H1 (cell line): ENCODE data around the gene MIXL1. TPM values are rescaled to one million over a fixed set of nuclear protein-coding genes. Genes with fewer than 3 reads are reported as not detected.

Source experiments
- CTCF ChIA-PET: fragments of 300-600 bp; sonication (Branson Sonifier 250); formaldehyde crosslinking; loops from one replicate; lab custom pipeline; 2021; ENCODE audit not compliant: partially characterized antibody; lab: Charles Lee
- POLR2A ChIA-PET: fragments of 300-600 bp; sonication (Branson Sonifier 250); formaldehyde crosslinking; loops from one replicate; lab custom pipeline; 2021; ENCODE audit warnings: inconsistent platforms; ENCODE audit not compliant: partially characterized antibody; lab: Charles Lee
- DNase-seq, 2 experiments: peaks; one replicate each; pipeline versions ENCODE4 v3.0.0 to v3.0.0-alpha.2; 2010 to 2022; ENCODE audit warnings: low spot score in 2 of 2, low read depth in 1 of 2, mixed read lengths in 1 of 2
- FAIRE-seq: peaks from 2 replicates; lab custom pipeline; 2011; peaks lifted over from hg19 to GRCh38; lab: Jason Lieb, UNC
- H2AFZ ChIP-seq: 2 replicates; pipeline ENCODE4 v1.8.1; 2012; ENCODE audit warnings: low read length, inconsistent platforms
- H2AK5ac ChIP-seq: 2 replicates; pipeline ENCODE4 v1.6.1; 2013; ENCODE audit warnings: low read depth, low read length
- H2BK120ac ChIP-seq: replicated peaks from 2 replicates; pipeline ENCODE3; 2013; ENCODE audit warnings: low read depth, low read length, inconsistent platforms
- H2BK12ac ChIP-seq: 2 replicates; pipeline ENCODE4 v1.6.1; 2013; ENCODE audit warnings: low read depth, low read length
- H2BK15ac ChIP-seq: 2 replicates; pipeline ENCODE4 v1.6.1; 2013; ENCODE audit warnings: low read length
- H2BK20ac ChIP-seq: 2 replicates; pipeline ENCODE4 v1.6.1; 2013; ENCODE audit warnings: low read length
- H2BK5ac ChIP-seq: 2 replicates; pipeline ENCODE4 v1.6.1; 2013; ENCODE audit warnings: low read depth, low read length
- H3K14ac ChIP-seq: 2 replicates; pipeline ENCODE4 v1.6.1; 2013; ENCODE audit warnings: inconsistent platforms; ENCODE audit not compliant: insufficient read length
- H3K18ac ChIP-seq: 2 replicates; pipeline ENCODE4 v1.6.1; 2013; ENCODE audit warnings: low read length; ENCODE audit errors: extremely low read depth
- H3K23ac ChIP-seq: 2 replicates; pipeline ENCODE4 v1.6.1; 2013; ENCODE audit warnings: inconsistent platforms; ENCODE audit not compliant: insufficient read length
- H3K23me2 ChIP-seq: 2 replicates; pipeline ENCODE4 v1.6.1; 2013; ENCODE audit warnings: low read depth, low read length
- H3K27ac ChIP-seq: 2 replicates; pipeline ENCODE4 v1.6.1; 2011; ENCODE audit warnings: low read depth, low read length, inconsistent platforms
- H3K27me3 ChIP-seq, 4 experiments: replicated peaks in 1 of 4; 1 replicate in 1 of 4; 2 replicates in 3 of 4; pipeline versions ENCODE4 v1.6.1 to v1.8.1; 2011 to 2013; ENCODE audit warnings: low read length in 3 of 4, mild to moderate bottlenecking in 3 of 4, inconsistent platforms in 2 of 4, mixed read lengths in 2 of 4, moderate library complexity in 1 of 4; ENCODE audit not compliant: control insufficient read depth in 3 of 4, insufficient read depth in 3 of 4; ENCODE audit errors: extremely low read depth in 1 of 4
- H3K36me3 ChIP-seq, 4 experiments: 2 replicates each; pipeline versions ENCODE4 v1.6.1 to v1.8.1; 2011 to 2013; ENCODE audit warnings: mild to moderate bottlenecking in 4 of 4, low read length in 3 of 4, moderate library complexity in 2 of 4, control low read depth in 1 of 4, inconsistent platforms in 1 of 4; ENCODE audit not compliant: insufficient read depth in 4 of 4, control insufficient read depth in 2 of 4
- H3K4ac ChIP-seq: replicated peaks from 2 replicates; pipeline ENCODE3; 2013; ENCODE audit warnings: low read length, low read depth, mixed read lengths, inconsistent platforms; ENCODE audit not compliant: insufficient read length
- H3K4me1 ChIP-seq, 4 experiments: replicated peaks in 1 of 4; 1 replicate in 1 of 4; 2 replicates in 3 of 4; pipeline versions ENCODE4 v1.6.1 to v1.8.1; 2011 to 2013; ENCODE audit warnings: low read length in 3 of 4, inconsistent platforms in 2 of 4, mixed read lengths in 1 of 4; ENCODE audit not compliant: insufficient read depth in 4 of 4, control insufficient read depth in 3 of 4
- H3K4me2 ChIP-seq, 2 experiments: 2 replicates each; pipeline versions ENCODE4 v1.6.1 to v1.8.1; 2011 to 2013; ENCODE audit warnings: low read depth in 2 of 2, low read length in 2 of 2, control low read depth in 1 of 2, inconsistent platforms in 1 of 2, mild to moderate bottlenecking in 1 of 2; ENCODE audit not compliant: insufficient read depth in 1 of 2
- H3K4me3 ChIP-seq, 4 experiments: fragments of 200-600, 300-600 bp in 1 of 4; sonication (generic), shearing (Covaris generic), sonication (Bioruptor Twin) in 1 of 4; 2 replicates each; pipeline versions ENCODE4 v1.5.1 to v1.8.1; 2011 to 2016; ENCODE audit warnings: low read length in 4 of 4, low read depth in 3 of 4, control low read depth in 2 of 4, inconsistent platforms in 2 of 4, mild to moderate bottlenecking in 2 of 4, mixed read lengths in 1 of 4, moderate library complexity in 1 of 4; ENCODE audit not compliant: insufficient read depth in 2 of 4; ENCODE audit errors: extremely low read depth in 1 of 4
- H3K56ac ChIP-seq: replicated peaks from 2 replicates; pipeline ENCODE3; 2013; ENCODE audit warnings: low read depth, mild to moderate bottlenecking, mixed read lengths, low read length, inconsistent platforms; ENCODE audit not compliant: insufficient read length
- H3K79me1 ChIP-seq: 2 replicates; pipeline ENCODE4 v1.6.1; 2013; ENCODE audit warnings: low read depth, low read length, control low read depth
- H3K79me2 ChIP-seq, 2 experiments: 2 replicates each; pipeline versions ENCODE4 v1.6.1 to v1.8.1; 2012 to 2013; ENCODE audit warnings: low read length in 2 of 2, mild to moderate bottlenecking in 2 of 2, inconsistent platforms in 1 of 2; ENCODE audit not compliant: insufficient read depth in 2 of 2, control insufficient read depth in 1 of 2
- H3K9ac ChIP-seq, 4 experiments: replicated peaks in 1 of 4; 1 replicate in 1 of 4; 2 replicates in 3 of 4; pipeline versions ENCODE4 v1.6.1 to v1.8.1; 2011 to 2013; ENCODE audit warnings: low read depth in 3 of 4, low read length in 3 of 4, control low read depth in 2 of 4, mild to moderate bottlenecking in 2 of 4, moderate library complexity in 2 of 4, inconsistent platforms in 1 of 4; ENCODE audit errors: extremely low read depth in 1 of 4
- H3K9me3 ChIP-seq, 2 experiments: 2 replicates each; pipeline versions ENCODE4 v1.6.1 to v1.8.1; 2012 to 2013; ENCODE audit warnings: mild to moderate bottlenecking in 2 of 2, moderate library complexity in 2 of 2, control low read depth in 1 of 2, inconsistent platforms in 1 of 2, low read depth in 1 of 2, low read length in 1 of 2, mixed read lengths in 1 of 2; ENCODE audit not compliant: insufficient read depth in 2 of 2
- H4K20me1 ChIP-seq, 2 experiments: replicated peaks in 1 of 2; 2 replicates each; pipeline versions ENCODE3 to v1.8.1; 2011 to 2013; ENCODE audit warnings: inconsistent platforms in 2 of 2, low read length in 2 of 2, mild to moderate bottlenecking in 1 of 2; ENCODE audit not compliant: insufficient read depth in 2 of 2, control insufficient read depth in 1 of 2
- H4K5ac ChIP-seq: 2 replicates; pipeline ENCODE4 v1.6.1; 2013; ENCODE audit warnings: low read length, low read depth, mixed read lengths, inconsistent platforms; ENCODE audit not compliant: insufficient read length
- H4K8ac ChIP-seq: 2 replicates; pipeline ENCODE4 v1.8.0; 2013; ENCODE audit warnings: mild to moderate bottlenecking, moderate library complexity, low read length, inconsistent platforms; ENCODE audit not compliant: insufficient read depth; ENCODE audit errors: extremely low read depth
- H4K91ac ChIP-seq: replicated peaks from 2 replicates; pipeline ENCODE3; 2013; ENCODE audit warnings: low read length, mixed read lengths, inconsistent platforms; ENCODE audit not compliant: insufficient read length
- HDAC2 ChIP-seq, 2 experiments: fragments of 300-600 bp in 1 of 2; sonication (generic) in 1 of 2; IDR thresholded peaks; 2 replicates each; pipeline ENCODE4 v1.6.1; 2011 to 2012; ENCODE audit warnings: low read depth in 2 of 2, low read length in 2 of 2, mild to moderate bottlenecking in 2 of 2, moderate library complexity in 2 of 2, borderline replicate concordance in 1 of 2, inconsistent platforms in 1 of 2
- NANOG ChIP-seq: IDR thresholded peaks from 2 replicates; pipeline ENCODE4 v1.6.1; 2011; ENCODE audit warnings: low read length, low read depth, mild to moderate bottlenecking, inconsistent platforms; ENCODE audit not compliant: insufficient read depth, poor library complexity, severe bottlenecking
- NRF1 ChIP-seq: IDR thresholded peaks from 2 replicates; pipeline ENCODE4 v1.6.1; 2011; ENCODE audit warnings: mild to moderate bottlenecking, low read depth, low read length, improper control_type of control experiment
- POU5F1 ChIP-seq: IDR thresholded peaks from 2 replicates; pipeline ENCODE4 v1.6.1; 2011; ENCODE audit warnings: low read depth, mild to moderate bottlenecking, low read length, moderate library complexity
- RBBP5 ChIP-seq: IDR thresholded peaks from 2 replicates; pipeline ENCODE4 v1.7.1; 2012; ENCODE audit warnings: low read depth, mild to moderate bottlenecking, inconsistent platforms, low read length, moderate library complexity, borderline replicate concordance
- RFX5 ChIP-seq: IDR thresholded peaks from 2 replicates; pipeline ENCODE4 v1.6.1; 2011; ENCODE audit warnings: low read depth, low read length, improper control_type of control experiment, borderline replicate concordance
- SIN3A ChIP-seq, 2 experiments: IDR thresholded peaks in 1 of 2; conservative IDR thresholded peaks in 1 of 2; 2 replicates each; pipeline ENCODE4 v1.6.1; 2011 to 2012; ENCODE audit warnings: low read length in 2 of 2, improper control_type of control experiment in 1 of 2, low read depth in 1 of 2, mild to moderate bottlenecking in 1 of 2
- TAF7 ChIP-seq: optimal IDR thresholded peaks from 2 replicates; pipeline ENCODE3; 2011; ENCODE audit warnings: low read depth, mild to moderate bottlenecking, inconsistent platforms, low read length, moderate library complexity, borderline replicate concordance
- TBP ChIP-seq: IDR thresholded peaks from 2 replicates; pipeline ENCODE4 v1.6.1; 2011; ENCODE audit warnings: low read depth, low read length, improper control_type of control experiment
- WGBS, 2 experiments: shearing (Covaris generic) in 1 of 2; methylation state at CpG; one replicate each; pipeline versions ENCODE4 v1.1.6 to v1.1.7; 2013 to 2015; ENCODE audit warnings: low lambda C conversion rate in 2 of 2, mixed read lengths in 2 of 2, inconsistent platforms in 1 of 2, low coverage in 1 of 2, missing lambda C conversion rate in 1 of 2; ENCODE audit not compliant: insufficient replicate concordance in 2 of 2, insufficient coverage in 1 of 2, insufficient read length in 1 of 2; ENCODE audit errors: extremely low coverage in 1 of 2, missing lambda C conversion rate in 1 of 2; 5-methylcytosine and 5-hydroxymethylcytosine counted together
- polyA plus RNA-seq, 7 experiments: library from polyadenylated mRNA; depleted of rRNA in 3 of 7; stranded (reverse) in 5 of 7; unstranded in 2 of 7; fragments of >200 nt in 5 of 7; fragments of 200-250 nt in 2 of 7; gene quantifications; 1 replicate in 5 of 7; 2 replicates in 1 of 7; 4 replicates in 1 of 7; pipeline versions ENCODE4 v1.2.1 to v1.2.3, GENCODE V29; 2011 to 2013; ENCODE audit warnings: missing spikeins in 2 of 7, mixed read lengths in 2 of 7
- total RNA-seq: library from RNA; stranded (reverse); fragmentation: NEBNext Ultra II Directional; extraction: Animal tissue kit (Norgen Biotek cat#: 25700); gene quantifications from 2 replicates; pipeline ENCODE4 v1.2.1, GENCODE V29; 2021

MIXL1 gene
- total and polyA plus RNA-seq, 2 of the 8 experiments (the other 6 are each of a cell fraction or from before 2014, with no cell fraction given) = 1.5 to 1.8 TPM

DNA sequence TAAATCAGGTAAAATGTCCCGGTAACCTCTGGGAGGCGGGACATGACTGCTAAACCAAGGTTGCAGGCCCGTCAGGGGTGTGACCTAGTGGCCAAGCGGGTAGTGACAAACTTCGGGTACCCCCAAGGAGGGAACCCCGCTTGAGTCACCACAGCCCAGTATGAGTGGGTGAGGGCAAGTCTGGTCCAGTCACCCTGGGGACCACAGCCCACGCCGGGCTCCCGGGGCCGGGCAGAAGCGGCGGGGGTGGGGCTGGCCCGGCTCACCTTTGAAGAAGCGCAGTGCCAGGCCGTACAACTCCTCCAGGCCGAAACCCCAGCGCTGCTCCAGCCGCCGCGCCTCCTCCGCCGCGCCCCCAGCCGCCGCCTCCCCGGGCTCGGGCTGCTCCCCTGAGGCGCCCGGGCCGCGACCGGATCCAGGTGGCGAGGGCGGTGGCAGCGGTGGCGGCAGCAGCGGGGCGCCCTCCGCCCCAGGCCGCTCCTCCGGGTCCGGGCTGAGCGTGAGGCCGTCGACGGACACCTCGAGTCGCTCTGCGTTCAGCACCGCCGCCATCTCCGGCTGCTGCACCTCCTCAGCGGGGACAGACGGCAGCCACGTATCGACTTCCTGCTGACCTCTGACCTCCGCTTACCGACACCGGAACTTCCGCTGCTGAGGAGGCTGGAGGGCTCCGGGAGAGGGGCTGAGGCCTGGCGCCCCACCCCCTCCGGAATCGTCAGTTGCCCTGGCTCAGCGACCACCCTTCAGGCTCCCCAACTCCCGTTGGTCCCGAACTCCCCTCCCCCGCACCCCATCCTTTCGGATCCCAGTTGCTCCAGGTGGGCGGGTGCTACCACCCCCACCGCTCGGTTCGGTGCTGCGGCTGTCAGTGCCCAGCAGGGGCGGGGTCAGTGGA is 37.1 kb upstream of the MIXL1 start, which contains the start of gene ACBD3:
ACBD3 (minus strand) TSS at position 618 of the 895 bp plus-strand sequence; CDS start at position 552, 66 bp downstream.
- no peak within 1 kb of the TSS for H2AK5ac ChIP-seq
- FAIRE-seq = no peak
- TF ChIP-seq HDAC2 (IDR thresholded peaks at IDR 0.05; ENCODE audit: borderline replicate concordance in 1 of 2, low read depth in 2 of 2, low read length in 2 of 2) (peak in 1 of 2 experiments; percentile 33; a peak in 1 of 4 replicates), NRF1 (no peak), RBBP5 (peak; percentile 99), NANOG (no peak), TAF7 (peak; percentile 60), TBP (peak; percentile 70), SIN3A (conservative IDR thresholded peaks at IDR 0.05 in 1 of 2, IDR thresholded peaks at IDR 0.05 in 1 of 2; ENCODE audit: low read depth in 1 of 2, low read length in 2 of 2) (peak; percentile 81 to 90; a peak in 2 of 4 replicates), RFX5 (no peak), POU5F1 (no peak)

More for the DNA sequence above, 37.1 kb upstream of the MIXL1 start, which contains the start of gene ACBD3:
- H3K4me3 ChIP-seq = peak within 1 kb of the TSS; percentile 65 to 90 (median 79)
- peaks cover 0 to 2% of the 10 kb centered on the region in 2 experiments for H4K20me1 ChIP-seq
- peak within 1 kb of the TSS; percentile 43; the same call in 1 of the 2 replicates for H2AFZ ChIP-seq
- H3K4me2 ChIP-seq = peak within 1 kb of the TSS; percentile 79 to 82
- H3K27me3 ChIP-seq = no peaks in the 10 kb centered on the region
- POLR2A ChIA-PET = interaction anchor here (1.0 to 1.8 kb wide), 2 partner anchors 11 to 64 kb away, joined by 4 read pairs; no protein-coding TSS in a partner anchor
- H2BK12ac ChIP-seq = no peak within 1 kb of the TSS
- H3K9me3 ChIP-seq = no peaks in the 10 kb centered on the region
- peaks cover 0 to 6% (median 0%) of the 10 kb centered on the region in 4 experiments; a peak in 1 of 8 replicates for H3K36me3 ChIP-seq
- H2BK5ac ChIP-seq = peak within 1 kb of the TSS; percentile 69; the same call in 1 of the 2 replicates
- H3K14ac ChIP-seq = no peak within 1 kb of the TSS
- H3K23me2 ChIP-seq = no peaks in the 10 kb centered on the region; the same call in 1 of the 2 replicates
- no peak within 1 kb of the TSS for H2BK20ac ChIP-seq
- H2BK15ac ChIP-seq = no peak within 1 kb of the TSS
- peak within 1 kb of the TSS; percentile 5 to 99 (median 81); a peak in 6 of 7 replicates for H3K9ac ChIP-seq
- CTCF ChIA-PET = interaction anchor here (0.8 to 3.1 kb wide), 5 partner anchors 11 to 61 kb away, joined by 3 to 21 read pairs (median 3); no protein-coding TSS in a partner anchor
- peak within 1 kb of the TSS; percentile 80; the same call in 1 of the 2 replicates for H3K27ac ChIP-seq
- H3K23ac ChIP-seq = no peak within 1 kb of the TSS
- peaks cover 6% of the 10 kb centered on the region; the same call in 1 of the 2 replicates for H3K79me1 ChIP-seq
- H3K79me2 ChIP-seq = peaks cover 3 to 44% of the 10 kb centered on the region in 2 experiments; a peak in 3 of 4 replicates
- H3K18ac ChIP-seq = peak within 1 kb of the TSS; percentile 95
- no peak within 1 kb of the TSS for H2BK120ac ChIP-seq
- H4K91ac ChIP-seq = no peak within 1 kb of the TSS
- H4K8ac ChIP-seq = peak within 1 kb of the TSS; percentile 95
- WGBS, 2 experiments = 2% methylated on average over 37 of the region's 75 CpGs; no CpG with 5 or more reads in 1 of the 2 experiments
- H4K5ac ChIP-seq = peak within 1 kb of the TSS; percentile 97
- no peak within 1 kb of the TSS for H3K4ac ChIP-seq
- peak within 1 kb of the TSS; percentile 43 for H3K56ac ChIP-seq
- H3K4me1 ChIP-seq = peaks cover 0 to 4% (median 3%) of the 10 kb centered on the region in 4 experiments; a peak in 3 of 7 replicates
- peak; percentile 64 to 90 for DNase-seq
